Measurements from ENCODE around the gene RALGPS1.
A peak's percentile ranks its signal among the peaks of the same experiment; 100 is the strongest.
"Not testable (repeated sequence)": the region's sequence is repeated elsewhere in the genome, so short reads cannot be mapped to it uniquely, and the experiment has no call there.

RALGPS1 gene

DNA sequence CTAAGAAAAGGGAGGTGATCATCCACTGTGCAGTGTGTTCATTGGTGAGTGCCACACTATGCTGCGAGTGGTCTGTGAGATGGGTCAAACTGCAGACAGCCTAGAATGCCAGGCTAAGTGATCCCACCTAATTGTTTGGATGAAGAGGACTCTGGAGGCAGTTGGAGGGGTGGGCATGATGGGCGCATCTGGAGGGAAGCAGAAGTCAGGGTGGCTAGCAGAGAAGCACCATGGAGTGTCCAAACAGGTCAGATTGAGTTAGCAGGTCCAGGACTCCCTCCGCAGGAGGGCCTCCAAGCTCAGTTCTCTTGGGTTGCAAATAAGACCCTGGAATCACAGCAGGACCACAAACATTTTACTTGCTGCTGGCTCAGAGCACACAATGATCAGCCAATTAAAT is 227.7 kb downstream of the RALGPS1 start:
- no peak for DNase-seq

DNA sequence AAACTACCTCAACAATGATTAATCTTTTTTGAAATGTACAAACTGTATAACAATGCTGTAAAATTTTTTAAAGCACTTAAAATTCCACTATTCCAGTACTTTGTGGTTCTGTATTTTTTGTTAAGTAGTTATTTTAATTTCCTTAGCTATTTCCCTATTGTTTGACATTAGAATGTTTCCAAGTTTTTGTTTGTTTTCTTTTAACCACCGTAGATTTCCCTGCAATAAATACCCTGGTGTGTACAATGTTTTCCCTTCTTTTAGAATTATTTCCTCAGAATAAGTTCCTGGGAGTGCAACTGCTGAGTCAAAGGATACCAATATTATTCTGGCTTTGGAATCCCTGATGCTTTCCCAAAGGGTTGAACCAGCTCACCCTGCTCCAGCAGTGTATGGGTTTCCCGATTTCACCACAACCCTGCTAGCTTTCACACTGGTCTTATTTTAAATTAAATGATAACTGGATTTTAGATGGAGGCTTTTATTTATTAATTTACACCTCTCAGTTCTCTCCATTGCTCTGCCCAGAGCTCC is 228.4 kb downstream of the RALGPS1 start:
- DNase-seq = no peak

DNA sequence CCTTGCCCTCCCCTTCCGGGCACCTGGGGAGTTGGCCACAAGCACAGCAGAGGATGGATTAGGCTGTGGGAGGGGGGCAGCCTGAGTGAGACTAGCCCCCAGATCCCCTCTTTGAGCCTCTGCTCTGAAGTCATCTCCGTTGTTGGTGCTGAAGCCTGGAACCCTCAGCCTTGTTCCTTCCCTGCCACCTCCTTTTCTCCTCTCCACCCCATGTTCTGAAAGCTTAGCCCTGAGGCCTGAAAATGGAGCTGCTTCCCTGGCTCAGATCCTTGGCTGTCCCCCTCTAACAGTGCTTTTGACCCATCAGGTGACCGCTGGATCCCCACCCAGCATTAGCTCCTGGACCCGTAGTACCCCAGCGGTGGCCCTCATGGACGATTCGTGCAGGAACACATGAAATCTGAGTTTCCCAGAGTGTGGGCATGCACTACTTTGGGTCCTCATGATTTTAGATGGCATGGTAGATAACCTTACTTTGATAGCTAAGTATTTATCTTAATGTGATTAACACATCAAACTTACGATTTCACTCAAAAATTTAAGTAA is 229.4 kb downstream of the RALGPS1 start:
- no peak for DNase-seq

DNA sequence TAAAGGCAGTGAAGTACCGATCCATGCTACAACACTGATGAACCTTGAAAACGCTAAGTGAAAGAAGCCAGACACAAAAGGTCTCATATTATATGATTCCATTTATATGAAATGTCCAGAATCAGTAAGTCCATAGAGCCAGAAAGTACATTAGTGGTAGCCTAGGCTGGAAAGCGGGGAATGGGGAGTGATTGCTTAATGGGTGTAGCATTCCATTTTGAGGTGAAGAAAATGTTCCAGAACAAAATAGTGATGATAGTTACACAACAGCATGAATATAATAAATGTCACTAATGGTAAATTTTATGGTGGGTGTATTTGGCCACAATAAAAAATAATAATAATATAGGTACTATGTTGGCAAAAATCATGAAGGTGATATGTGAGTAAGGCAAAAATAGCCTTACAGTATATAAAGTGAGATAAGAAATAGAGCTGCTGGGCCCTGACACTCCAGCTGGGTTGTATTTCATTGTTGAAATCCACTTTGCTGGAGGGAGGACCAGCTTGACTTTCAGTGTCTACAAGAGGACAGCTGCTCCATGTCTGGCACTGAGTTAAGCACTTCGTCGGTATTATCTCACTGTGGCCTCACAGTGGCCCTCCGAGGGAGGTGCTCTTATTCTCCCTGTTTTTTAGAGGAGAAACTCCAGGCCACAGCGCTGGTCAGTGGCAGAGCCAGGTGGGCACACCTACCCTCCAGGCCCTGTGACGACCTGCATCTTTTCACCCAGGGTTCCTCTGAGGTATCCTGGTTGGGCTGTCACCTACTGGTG is 230.3 kb downstream of the RALGPS1 start:
- no peak for DNase-seq

DNA sequence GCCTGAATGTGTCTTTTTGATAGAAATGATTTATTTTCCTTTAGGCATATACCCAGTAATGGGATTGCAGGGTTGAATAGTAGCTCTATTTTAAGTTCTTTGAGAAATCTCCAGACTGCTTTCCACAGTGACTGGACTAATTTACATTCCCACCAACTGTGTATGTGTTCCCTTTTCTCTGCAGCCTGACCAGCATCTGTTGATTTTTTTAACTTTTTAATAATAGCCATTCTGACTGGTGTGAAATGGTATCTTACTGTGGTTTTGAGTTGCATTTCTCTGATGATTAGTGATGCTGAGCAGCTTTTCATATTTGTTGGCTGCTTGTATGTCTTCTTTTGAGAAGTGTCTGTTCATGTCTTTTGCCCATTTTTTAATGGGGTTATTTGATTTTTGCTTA is 232.3 kb downstream of the RALGPS1 start:
- DNase-seq = not testable (repeated sequence)

DNA sequence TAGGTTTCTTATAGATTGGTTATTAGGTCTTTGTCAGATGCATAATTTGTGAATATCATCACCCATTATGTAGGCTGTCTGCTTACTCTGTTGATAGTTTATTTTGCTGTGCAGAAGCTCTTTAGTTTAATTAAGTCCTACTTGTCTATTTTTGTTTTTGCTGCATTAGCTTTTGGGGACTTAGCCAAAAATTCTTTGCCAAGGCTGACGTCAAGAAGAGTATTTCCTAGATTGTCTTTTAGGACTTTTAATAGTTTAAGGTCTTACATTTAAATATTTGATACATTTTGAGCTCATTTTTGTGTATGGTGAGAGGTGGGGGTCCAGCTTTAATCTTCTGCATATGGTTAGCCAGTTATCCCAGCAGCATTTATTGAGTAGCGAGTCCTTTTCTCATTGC is 232.7 kb downstream of the RALGPS1 start:
- no peak for DNase-seq

DNA sequence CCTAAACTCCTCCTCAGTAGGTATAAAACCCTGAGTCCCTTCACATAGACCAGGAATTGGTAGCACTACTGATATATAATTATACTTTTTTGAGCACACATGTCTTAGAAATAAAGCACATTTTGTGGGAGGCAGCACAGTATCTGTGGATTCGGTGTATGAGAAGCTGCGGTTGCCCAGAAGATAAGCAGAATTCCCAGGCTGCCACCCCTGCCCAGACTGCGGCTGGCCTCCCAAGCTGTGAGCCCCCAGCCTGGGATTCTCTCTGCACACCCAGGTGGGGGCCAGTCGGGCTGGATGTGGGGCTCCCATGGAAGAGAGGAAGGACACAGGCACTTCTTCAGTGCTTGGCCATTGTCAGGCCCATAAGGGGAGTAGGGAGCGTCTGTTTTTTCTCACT is 233.4 kb downstream of the RALGPS1 start:
- no peak for DNase-seq

DNA sequence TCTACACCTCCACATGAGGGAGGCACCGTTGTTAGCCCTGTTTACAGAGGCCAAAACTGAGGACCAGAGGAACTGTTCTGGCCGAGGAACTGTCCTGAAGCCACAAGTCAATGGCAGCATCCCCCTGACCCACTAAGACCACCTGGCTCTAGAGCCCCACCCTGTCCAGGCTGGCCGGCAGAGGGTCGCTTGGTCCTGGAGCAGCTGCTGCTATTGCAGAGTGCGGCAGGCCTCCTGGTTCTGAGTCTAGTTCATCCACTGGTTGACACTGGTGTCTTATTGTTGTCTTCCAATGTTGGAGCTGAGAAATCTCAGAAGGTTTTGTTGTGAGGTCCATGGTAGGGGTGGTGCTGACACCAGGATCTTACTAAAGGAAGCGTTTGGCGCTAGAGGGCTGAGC is 234.4 kb downstream of the RALGPS1 start:
- no peak for DNase-seq

DNA sequence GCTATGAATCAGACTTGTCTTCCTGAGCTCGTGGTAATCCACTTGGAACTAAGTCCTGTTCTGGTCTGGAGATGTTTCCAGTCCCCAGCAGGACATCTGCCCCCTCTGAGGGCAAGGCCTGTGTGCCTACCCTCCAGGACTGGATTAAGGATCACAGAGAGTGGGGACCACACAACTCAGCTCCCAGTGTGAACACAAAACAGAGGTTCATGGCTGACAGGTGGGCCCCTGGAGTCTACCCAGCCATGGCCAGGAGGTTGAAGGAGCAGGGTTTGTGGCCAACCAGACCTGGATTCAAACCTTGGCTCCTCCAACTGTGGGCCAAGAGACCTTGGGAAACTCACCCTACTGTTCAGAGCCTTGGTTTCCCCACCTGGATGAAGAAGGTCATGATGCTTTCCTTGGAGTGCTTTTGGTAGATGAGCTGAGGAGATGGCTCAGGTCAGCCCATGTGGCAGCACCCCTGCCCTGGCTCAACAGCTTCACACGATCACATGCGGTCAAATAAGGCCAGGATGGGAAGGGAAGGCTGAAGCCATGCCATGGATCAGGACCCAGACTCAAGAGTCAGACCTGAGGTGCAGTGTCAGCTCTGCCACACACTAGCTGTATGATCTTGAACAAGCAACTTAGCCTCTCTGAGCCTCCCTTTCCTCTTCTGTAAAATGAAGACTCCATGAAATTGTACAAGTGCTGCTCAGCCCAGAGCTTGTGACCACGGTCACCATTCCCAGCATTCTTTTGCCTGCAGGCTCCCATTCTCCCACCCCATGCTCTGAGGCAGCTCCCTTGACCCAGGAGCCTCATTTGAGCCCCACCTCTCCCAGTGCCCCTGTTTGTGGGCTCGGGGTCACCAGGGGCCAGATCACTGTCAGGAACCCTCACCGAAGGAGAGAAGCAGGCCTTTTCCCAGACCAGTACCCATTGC is 235.1 kb downstream of the RALGPS1 start:
- DNase-seq = no peak

DNA sequence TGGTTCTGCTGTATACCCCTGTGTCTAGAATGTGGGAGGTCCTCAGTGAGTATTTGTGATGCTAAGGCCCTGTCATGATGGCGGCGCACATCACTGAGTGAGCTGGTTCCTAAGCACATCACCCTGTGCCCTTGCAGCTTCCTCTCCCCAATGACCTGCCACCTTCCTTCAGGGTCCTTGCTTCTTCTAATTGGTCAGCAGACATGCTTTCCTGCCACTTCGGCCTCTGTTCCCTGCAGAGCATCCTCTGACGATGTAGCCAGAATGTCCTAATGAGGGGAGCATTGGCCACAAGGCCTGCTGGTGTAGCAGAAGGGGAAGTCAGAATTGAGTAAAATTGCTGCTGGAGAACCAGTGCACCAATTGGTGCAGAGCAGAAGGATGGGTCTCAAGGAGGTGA is 238.9 kb downstream of the RALGPS1 start:
- DNase-seq = no peak

DNA sequence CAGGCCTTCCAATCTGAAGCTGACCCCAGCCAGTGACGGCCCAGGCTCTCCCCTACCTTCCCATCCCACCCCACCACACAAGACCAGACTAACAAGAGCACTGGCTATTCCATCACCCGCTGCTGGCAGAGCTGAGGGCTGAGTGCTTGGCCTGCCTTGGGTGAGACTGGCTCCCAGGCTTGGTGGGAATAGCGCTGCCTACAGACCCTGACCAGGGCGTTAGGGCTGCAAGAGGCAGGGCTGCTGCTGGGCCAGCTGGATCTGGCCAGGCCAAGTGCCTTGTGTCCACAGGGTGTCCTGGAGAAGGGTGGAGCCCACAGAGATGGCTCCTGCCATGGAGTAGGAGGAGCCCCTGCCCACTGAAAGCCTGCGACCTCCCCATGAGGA is 239.4 kb downstream of the RALGPS1 start:
- DNase-seq = no peak

DNA sequence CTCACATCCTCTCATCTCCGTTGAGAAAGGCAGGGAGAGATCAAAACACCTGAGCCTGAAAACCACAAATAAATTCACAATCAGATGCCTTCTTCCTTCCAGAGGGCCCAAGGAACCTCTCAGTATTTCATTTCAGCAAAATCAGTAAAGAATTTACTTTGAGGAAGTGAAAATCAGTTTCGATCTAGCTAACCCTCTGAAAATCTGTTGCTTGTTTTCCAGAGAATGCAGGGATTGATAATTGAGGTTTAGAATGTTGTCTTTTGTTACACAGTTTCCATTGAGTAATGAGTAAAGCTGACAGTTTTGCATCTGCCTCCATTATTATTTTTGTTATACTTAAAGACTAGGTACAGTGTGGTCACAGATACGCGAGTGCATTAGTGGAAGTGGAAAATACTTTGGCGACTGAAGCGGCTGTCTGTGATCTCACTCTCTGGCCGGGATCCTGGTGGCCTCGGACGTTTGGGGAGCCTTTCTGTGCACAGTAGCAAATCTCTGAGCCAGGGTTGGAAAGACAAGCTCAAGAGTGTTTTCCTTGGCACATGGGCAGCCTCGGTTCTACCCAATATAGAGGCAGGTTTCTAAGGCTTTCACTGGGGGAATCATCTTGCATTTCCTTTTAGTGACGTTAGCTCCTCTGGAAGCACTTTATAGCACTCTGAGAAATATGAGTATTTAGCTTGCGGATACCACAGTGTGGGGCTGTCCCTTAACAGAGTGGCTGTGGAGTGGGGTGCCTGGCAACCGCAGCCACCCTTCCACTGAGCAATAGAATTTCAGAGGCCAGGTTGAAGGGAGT is 240.0 kb downstream of the RALGPS1 start:
- no peak for DNase-seq

DNA sequence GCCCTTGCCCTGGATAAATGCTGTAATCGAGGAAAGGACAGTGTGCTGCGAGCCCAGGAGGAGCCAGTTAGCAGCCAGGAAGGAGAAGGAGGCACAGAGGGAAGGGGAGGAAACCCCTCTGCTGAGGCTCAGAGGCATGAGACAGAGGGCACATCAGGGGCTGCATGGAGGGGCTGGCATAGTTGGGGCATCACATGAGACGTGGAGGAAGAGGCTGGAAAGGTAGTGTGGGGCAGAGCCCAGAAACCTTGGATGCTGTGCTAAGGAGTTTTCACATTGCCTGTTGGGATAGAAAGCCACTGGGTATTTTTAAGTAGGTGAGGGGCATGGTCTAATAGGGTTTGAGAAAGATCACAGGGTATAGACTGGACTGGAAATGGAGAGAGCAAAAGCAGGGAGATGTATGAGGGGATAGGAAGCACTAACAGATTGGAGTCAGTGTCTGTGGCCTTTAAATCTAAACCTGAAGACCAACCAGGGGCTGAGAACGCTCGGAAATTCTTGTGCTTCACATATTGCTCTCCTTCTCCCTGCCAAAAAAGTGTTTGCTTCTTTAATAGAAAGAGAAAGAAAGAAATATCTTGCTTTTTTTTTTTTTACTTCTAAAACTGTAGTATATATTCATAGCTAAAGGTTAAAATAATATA is 240.9 kb downstream of the RALGPS1 start:
- DNase-seq = no peak

DNA sequence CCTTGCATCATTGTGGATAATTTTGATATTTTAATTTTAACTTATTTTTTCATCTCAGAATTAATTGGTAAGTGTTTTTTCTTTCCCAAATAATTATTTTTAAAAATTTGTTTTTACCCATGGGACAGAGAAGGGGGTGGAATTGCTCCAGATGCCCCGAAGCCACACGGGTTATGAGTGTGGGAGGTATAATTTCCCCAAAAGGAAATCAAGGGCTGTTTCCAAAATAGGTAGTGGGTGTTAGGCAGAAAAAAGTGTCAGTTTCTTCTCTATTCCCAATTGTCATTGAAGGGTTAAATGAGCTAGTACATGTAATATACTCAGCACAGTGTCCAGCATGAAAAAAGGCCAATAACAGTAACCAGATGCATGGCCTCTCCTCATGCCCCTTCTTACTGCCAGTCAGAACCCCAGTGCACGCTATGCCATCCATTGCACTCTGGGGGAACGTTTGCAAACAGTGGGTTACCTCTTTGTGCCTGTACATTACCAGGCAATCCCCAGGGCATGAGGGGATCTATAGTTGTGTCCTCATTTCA is 244.3 kb downstream of the RALGPS1 start:
- DNase-seq = no peak

DNA sequence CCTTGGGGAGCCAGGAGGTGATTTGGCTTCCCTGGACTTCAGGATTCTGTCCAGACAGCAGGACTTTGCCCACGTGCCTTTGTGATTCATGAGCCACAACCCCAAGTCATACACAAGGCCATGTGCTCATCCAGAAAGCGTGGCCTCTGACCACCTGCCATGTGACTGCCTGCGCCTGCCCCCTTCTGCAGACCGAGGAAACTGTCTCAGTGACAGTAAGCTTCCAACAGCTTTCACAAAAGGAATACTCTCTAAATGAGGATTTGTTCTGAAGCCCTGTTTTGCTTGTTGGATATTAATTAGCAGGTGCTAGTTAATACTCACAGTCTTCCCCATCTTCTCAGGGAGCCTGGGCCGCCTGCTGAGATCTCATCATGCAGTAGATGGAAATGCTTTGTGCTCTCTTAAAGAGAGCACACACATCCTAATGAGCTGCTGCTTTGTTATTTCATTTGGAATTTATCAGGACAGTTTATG is 244.8 kb downstream of the RALGPS1 start:
- DNase-seq = peak; percentile 76

DNA sequence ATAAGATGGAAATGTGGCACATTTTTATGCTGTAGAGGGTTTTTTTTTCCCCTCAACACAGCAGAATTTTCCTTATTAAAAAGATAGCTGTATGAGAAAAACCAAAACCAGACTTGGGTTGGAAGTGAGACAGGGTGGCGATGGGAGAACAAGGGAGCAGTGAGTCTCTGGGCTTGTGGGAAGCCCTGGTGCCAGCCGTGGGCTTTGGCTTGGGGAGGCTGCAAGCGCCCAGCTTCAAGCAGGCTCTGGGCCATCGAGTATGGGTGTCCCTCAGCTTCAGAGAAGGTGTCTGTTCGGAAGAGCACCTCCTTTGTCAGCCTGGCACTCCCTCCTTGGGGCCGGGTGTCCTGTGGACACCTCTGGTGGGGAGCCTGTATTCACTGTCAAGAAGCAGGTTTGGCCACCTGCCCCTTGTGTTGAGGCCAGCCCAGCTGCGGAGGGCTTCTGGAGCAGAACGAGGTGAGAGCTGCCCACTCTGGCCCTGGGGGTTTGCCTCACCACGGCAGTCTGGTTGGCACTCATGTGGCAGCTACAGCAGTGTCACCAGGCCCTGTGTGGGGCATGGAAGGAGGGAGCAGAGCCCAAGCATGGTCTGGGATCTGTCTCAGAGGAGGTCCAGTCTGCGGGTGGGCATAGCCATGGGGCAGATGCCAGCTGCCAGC is 245.5 kb downstream of the RALGPS1 start:
- peak; percentile 39 for DNase-seq

DNA sequence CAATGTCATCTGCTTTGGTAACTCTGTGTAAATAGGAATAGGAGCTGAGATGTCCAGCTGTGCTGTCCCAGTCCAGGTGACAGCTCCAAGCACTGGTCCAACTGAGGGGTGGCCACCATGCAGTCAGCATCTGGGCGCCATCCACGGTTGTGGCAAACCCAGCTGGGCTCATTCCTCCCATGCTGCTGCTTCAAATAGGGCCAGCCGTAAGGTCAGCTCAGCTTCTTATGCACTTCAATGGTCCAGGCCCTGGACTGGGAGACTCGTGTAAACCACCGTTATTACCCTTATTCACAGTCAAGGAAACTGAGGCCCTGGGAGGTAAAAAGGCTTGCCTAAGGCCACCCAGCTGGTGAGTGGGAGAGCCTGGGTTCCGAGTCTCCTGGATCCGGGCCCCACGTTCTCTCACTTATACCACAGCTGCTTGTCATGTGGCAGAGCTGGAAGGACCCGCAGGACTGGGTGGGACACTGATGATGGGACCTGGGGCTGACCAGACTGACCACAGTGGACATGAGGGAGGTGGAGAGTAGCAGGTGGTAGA is 246.6 kb downstream of the RALGPS1 start:
- DNase-seq = no peak

DNA sequence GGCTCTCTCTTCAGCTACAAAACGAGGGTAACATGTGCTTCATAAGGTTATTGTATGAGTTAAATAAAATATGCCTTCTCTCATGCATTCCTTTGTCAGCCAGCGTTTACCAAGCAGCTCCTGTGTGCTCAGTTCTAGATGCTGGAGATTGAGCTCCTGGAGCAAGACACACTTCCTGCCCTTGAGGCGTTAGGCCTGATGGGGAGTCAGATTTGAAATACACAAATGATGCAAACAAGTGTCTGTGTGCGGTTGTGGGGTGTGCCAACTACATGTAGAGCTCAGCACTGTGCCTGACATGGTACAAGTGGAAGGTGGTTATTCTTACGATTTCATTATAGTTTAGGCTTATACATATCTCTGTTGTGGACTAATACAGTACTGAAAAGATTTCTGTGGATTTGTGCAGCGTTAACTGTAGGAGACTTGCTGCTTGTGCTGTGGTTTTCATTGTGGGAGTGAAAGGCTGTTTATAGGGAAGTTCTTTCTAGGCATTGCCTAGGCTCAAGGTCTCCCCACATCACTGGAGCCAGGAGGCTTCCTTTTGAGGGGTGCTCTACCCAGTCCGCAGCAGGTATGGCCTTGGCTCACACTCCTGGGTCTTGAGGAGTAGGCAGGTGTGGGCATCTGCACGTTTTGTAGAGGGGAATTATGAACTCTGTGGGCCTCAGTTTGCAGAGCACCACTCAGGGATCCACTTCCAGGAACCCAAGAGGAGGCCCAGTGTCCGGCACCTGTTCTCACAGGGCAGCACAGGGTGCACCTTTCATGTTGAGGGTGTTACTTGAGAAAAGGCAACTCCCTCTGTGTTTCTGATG is 247.7 kb downstream of the RALGPS1 start:
- no peak for DNase-seq

DNA sequence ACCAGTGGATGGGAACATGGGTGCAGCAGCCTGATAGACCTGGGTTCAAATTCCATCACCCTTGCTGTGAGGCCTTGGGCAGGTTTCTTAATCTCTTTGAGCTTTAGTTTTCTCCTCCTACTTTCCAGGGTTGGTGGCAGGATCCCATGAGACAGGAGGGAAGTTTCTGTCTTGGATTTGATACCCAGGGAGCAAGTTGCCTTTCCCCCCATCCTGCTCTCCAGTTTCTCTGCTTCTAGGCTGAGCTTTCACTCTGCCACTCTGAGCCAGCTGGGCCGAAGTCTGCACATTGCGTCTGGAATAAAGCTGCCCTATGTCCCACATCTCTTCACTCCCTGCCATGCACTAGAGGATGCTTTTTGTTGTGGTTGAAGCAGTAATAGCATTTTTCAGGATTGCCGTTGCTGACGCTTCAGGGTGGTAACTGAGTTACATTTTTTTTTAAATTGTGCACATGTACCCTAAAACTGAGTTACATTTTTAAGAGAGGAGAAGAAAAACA is 248.3 kb downstream of the RALGPS1 start:
- no peak for DNase-seq

DNA sequence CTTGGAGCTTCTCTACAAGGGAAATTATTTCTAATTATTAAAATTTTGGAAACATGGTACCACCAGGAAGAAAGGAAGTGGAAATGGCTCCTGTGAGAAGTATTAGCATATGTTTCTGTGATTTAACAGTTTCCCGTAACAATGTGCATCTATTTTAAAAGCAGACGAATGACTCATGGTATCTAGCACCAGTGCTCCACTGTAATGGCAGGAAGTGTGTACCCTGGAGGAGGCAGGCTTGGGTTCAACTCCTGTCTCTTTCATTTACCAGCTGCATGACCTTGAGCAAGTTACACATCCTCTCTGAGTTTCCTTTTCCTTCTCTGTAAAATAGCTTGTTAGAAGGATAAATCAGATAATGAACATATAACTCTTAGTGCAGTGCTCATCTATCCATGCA is 248.8 kb downstream of the RALGPS1 start:
- DNase-seq = no peak
